WTC11 (cell line): ENCODE results near the gene PDZD7. TPM values are rescaled to one million over a fixed set of nuclear protein-coding genes. Genes with fewer than 3 reads are reported as not detected.

ENCODE experiments used
- ATAC-seq: fragments of 200-7000 bp; cut with Tn5 transposase; 2 replicates; pipeline ENCODE4 v1.10.0; 2021; ENCODE audit warnings: mild to moderate bottlenecking, moderate library complexity
- CTCF ChIA-PET: fragments of 300-600 bp; sonication (Branson Sonifier 250); formaldehyde crosslinking; loops from one replicate; lab custom pipeline; 2021; ENCODE audit warnings: antibody characterized with exemption; lab: Charles Lee
- POLR2A ChIA-PET: fragments of 350-600 bp; sonication (Branson Sonifier 250); formaldehyde crosslinking; loops from one replicate; lab custom pipeline; 2021; ENCODE audit warnings: antibody characterized with exemption; lab: Charles Lee
- DNase-seq: peaks from one replicate; pipeline ENCODE4 v3.0.0; 2021; ENCODE audit warnings: low spot score
- H3K27ac Mint-ChIP-seq: 2 replicates; pipeline ENCODE4 v1.8.0; 2021; ENCODE audit warnings: mixed read lengths
- H3K27me3 Mint-ChIP-seq: 2 replicates; pipeline ENCODE4 v1.8.0; 2021; ENCODE audit warnings: low read depth, mild to moderate bottlenecking, moderate library complexity, mixed read lengths
- H3K36me3 Mint-ChIP-seq: 2 replicates; pipeline ENCODE4 v1.8.0; 2021; ENCODE audit warnings: mixed read lengths
- H3K4me1 Mint-ChIP-seq: 2 replicates; pipeline ENCODE4 v1.8.0; 2022; ENCODE audit warnings: mixed read lengths
- H3K4me3 Mint-ChIP-seq: 2 replicates; pipeline ENCODE4 v1.8.0; 2021; ENCODE audit warnings: mild to moderate bottlenecking, moderate library complexity, mixed read lengths
- H3K9me3 Mint-ChIP-seq: 2 replicates; pipeline ENCODE4 v1.8.0; 2021; ENCODE audit warnings: mixed read lengths
- E2F4 ChIP-seq: sonication (generic); formaldehyde crosslinking; IDR thresholded peaks from 2 replicates; pipeline ENCODE4 v1.8.1; 2022; ENCODE audit warnings: low read depth, mild to moderate bottlenecking, moderate library complexity, missing genetic modification reagents, borderline replicate concordance
- ERG ChIP-seq: fragments of 250-450 bp; sonication (Bioruptor Pico); IDR thresholded peaks from 2 replicates; pipeline ENCODE4 v1.8.0; 2021; ENCODE audit warnings: mild to moderate bottlenecking
- FOXJ3 ChIP-seq: sonication (generic); formaldehyde crosslinking; IDR thresholded peaks from 2 replicates; pipeline ENCODE4 v1.9.0; 2021; ENCODE audit warnings: missing genetic modification reagents, mild to moderate bottlenecking, borderline replicate concordance
- GRHL2 ChIP-seq: fragments of 250-450 bp; sonication (Bioruptor Pico); IDR thresholded peaks from 2 replicates; pipeline ENCODE4 v1.8.0; 2022; ENCODE audit warnings: mild to moderate bottlenecking, moderate library complexity; ENCODE audit not compliant: insufficient replicate concordance, severe bottlenecking
- IRF1 ChIP-seq: sonication (generic); formaldehyde crosslinking; IDR thresholded peaks from 2 replicates; pipeline ENCODE4 v1.8.0; 2023; ENCODE audit warnings: missing genetic modification reagents
- NFYB ChIP-seq: sonication (generic); formaldehyde crosslinking; conservative IDR thresholded peaks from 2 replicates; pipeline ENCODE4 v1.8.0; 2022; ENCODE audit warnings: low read depth, missing genetic modification reagents
- PREB ChIP-seq: sonication (generic); formaldehyde crosslinking; IDR thresholded peaks from 2 replicates; pipeline ENCODE4 v1.8.1; 2022; ENCODE audit warnings: mild to moderate bottlenecking, missing genetic modification reagents, moderate library complexity, borderline replicate concordance
- SMAD3 ChIP-seq: sonication (generic); formaldehyde crosslinking; IDR thresholded peaks from 2 replicates; pipeline ENCODE4 v1.8.0; 2022; ENCODE audit warnings: missing genetic modification reagents, mild to moderate bottlenecking, borderline replicate concordance
- STAT6 ChIP-seq: sonication (generic); formaldehyde crosslinking; conservative IDR thresholded peaks from 2 replicates; pipeline ENCODE4 v1.8.1; 2023; ENCODE audit warnings: mild to moderate bottlenecking, low read depth, missing genetic modification reagents, moderate library complexity
- TEAD1 ChIP-seq: sonication (generic); formaldehyde crosslinking; IDR thresholded peaks from 2 replicates; pipeline ENCODE4 v1.8.0; 2022; ENCODE audit warnings: mild to moderate bottlenecking, missing genetic modification reagents
- ZBTB43 ChIP-seq: sonication (generic); formaldehyde crosslinking; IDR thresholded peaks from 2 replicates; pipeline ENCODE4 v1.8.1; 2023; ENCODE audit warnings: mild to moderate bottlenecking, missing genetic modification reagents
- ZNF281 ChIP-seq: sonication (generic); formaldehyde crosslinking; IDR thresholded peaks from 2 replicates; pipeline ENCODE4 v1.8.0; 2023; ENCODE audit warnings: mild to moderate bottlenecking, missing genetic modification reagents
- total RNA-seq: library from RNA; stranded (reverse); gene quantifications from 3 replicates; pipeline ENCODE4 v1.2.3, GENCODE V29; 2021

Gene PDZD7
- total RNA-seq, 1 experiment from 2014 or later: 2.6 TPM

- H3K4me1 Mint-ChIP-seq: no peaks in the 10 kb centered on the region
- DNase-seq: no peak
- ChIA-PET CTCF (interaction anchor here (1.2 kb wide), 1 partner anchor 34 kb away, joined by 3 read pairs; no protein-coding TSS in a partner anchor), POLR2A (no interaction called here)
- no peak overlapping the region for H3K4me3 Mint-ChIP-seq
- TF ChIP-seq ZNF281 (CRISPR knock-in tag) (no peak), NFYB (CRISPR knock-in tag) (no peak)
- H3K27me3 Mint-ChIP-seq: no peaks in the 10 kb centered on the region; the same call in 1 of the 2 replicates
- ATAC-seq: no peak
- no peak overlapping the region for H3K27ac Mint-ChIP-seq
- 0 out of 2 replicates have a peak, but pooled peaks cover 3% of the 10 kb centered on the region for H3K36me3 Mint-ChIP-seq
- H3K9me3 Mint-ChIP-seq: no peaks in the 10 kb centered on the region
Measured at GRCh38 chr10:100979791-100980272, 51.1 kb downstream of the PDZD7 start.

GRCh38 chr10:100978901-100979195 lies 52.1 kb downstream of the PDZD7 start:
- H3K27ac Mint-ChIP-seq: no peak overlapping the region
- H3K4me1 Mint-ChIP-seq: no peaks in the 10 kb centered on the region
- no peak for DNase-seq
- POLR2A ChIA-PET: no interaction called here
- ATAC-seq: no peak
- H3K9me3 Mint-ChIP-seq: no peaks in the 10 kb centered on the region
- H3K36me3 Mint-ChIP-seq: 0 out of 2 replicates have a peak, but pooled peaks cover 3% of the 10 kb centered on the region
- H3K4me3 Mint-ChIP-seq: no peak overlapping the region
- CTCF ChIA-PET: interaction anchor here (1.2 kb wide), 1 partner anchor 35 kb away, joined by 3 read pairs; no protein-coding TSS in a partner anchor
- no peaks in the 10 kb centered on the region; the same call in 1 of the 2 replicates for H3K27me3 Mint-ChIP-seq
- TF ChIP-seq ZBTB43: no peak
- TF ChIP-seq FOXJ3 (CRISPR knock-in tag): no peak
- no peak for TF ChIP-seq E2F4
- no peak for TF ChIP-seq STAT6 (CRISPR knock-in tag)
- TF ChIP-seq ERG (CRISPR knock-in tag): no peak
- no peak for TF ChIP-seq GRHL2 (CRISPR knock-in tag)
- TF ChIP-seq PREB (CRISPR knock-in tag): no peak
- TF ChIP-seq IRF1 (CRISPR knock-in tag): no peak
- TF ChIP-seq SMAD3: no peak
- no peak for TF ChIP-seq TEAD1 (CRISPR knock-in tag)
